ENCODE measurements around the gene SESN1. TPM values are rescaled to one million over a fixed set of nuclear protein-coding genes. Genes with fewer than 3 reads are reported as not detected.
A peak's percentile ranks its signal among the peaks of the same experiment; 100 is the strongest.
"Not testable (repeated sequence)": the region's sequence is repeated elsewhere in the genome, so short reads cannot be mapped to it uniquely, and the experiment has no call there.

Gene SESN1
- total RNA-seq = 10 to 100 TPM; 50.7 to 80.9 (median 61.8) TPM

DNA sequence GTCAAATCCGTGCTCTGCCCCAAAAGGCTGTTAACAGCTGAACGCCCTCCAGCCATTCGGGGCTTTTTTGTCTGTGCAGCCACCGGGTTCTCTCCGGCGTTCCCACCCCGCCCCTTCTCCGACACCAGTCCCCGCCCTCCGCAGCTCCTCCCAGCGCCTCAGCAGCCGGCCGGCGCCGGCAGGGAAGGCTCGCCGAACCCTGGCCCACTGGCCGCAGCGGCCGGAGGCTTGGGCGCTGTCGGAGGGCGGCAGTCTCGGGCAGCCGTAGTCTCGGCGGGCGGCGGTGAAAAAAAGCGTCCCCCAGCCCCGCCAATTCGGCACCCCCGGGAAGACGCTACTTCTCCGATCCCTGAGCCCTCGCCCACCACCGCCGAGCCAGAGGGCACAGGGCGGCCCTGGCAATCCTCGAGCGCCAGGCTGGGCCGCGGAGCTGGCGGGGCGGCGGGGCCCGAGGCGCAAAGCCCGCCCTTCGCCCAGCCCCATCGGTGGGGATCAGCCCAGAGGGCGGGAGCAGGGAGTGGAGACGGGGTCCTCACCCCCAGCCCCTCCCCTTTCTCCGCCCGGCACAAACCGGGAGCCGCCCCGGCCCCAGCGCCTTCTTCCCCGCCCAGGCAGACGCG, at the start of gene SESN1:
Gene SESN1, minus strand, starts transcription at position 431 of the 620 bp plus-strand sequence. CDS start 773 bp downstream, outside the sequence.
- peak; percentile 96 for DNase-seq (ENCODE audit: extremely low spot score)
- Histone ChIP-seq H3K9me3 (no peaks in the 10 kb centered on the region), H3K4me3 (peak within 1 kb of the TSS; percentile 75 to 86 (median 80)), H3K4me1 (peaks cover 25 to 44% (median 40%) of the 10 kb centered on the region in 4 donors), H3K27me3 (no peaks in the 10 kb centered on the region), H3K36me3 (no peaks in the 10 kb centered on the region), H3K27ac (replicated peaks in 1 of 4) (peak within 1 kb of the TSS; percentile 98 to 99 (median 98))
- WGBS = 0% methylated on average over 5 of the region's 62 CpGs
- TF ChIP-seq CTCF (IDR thresholded peaks at IDR 0.05) (no peak), POLR2AphosphoS5 (IDR thresholded peaks at IDR 0.05) (peak; percentile 89 to 96), EP300 (IDR thresholded peaks at IDR 0.05) (no peak), POLR2A (IDR thresholded peaks at IDR 0.05; ENCODE audit: low read depth) (peak; percentile 79)
- intact Hi-C loops (cut with DNase I) = loop anchor here (10.0 kb wide), 1 partner anchor 290 kb away; the partner anchor contains the start of gene CD164

- Histone ChIP-seq H3K36me3 (peaks cover 0 to 24% (median 7%) of the 10 kb centered on the region in 4 donors), H3K9me3 (no peaks in the 10 kb centered on the region), H3K4me3 (no peak overlapping the region), H3K27me3 (no peaks in the 10 kb centered on the region), H3K27ac (replicated peaks in 1 of 4) (no peak overlapping the region), H3K4me1 (no peaks in the 10 kb centered on the region)
- no peak for DNase-seq (ENCODE audit: extremely low spot score)
- TF ChIP-seq CTCF (IDR thresholded peaks at IDR 0.05) = no peak
- no peak for TF ChIP-seq POLR2AphosphoS5 (IDR thresholded peaks at IDR 0.05)
- intact Hi-C loops (cut with DNase I) = no loop called here
These were observed 48.5 kb upstream of the SESN1 start for GRCh38 chr6:109143191-109143590.

GRCh38 chr6:109142067-109142466, 47.4 kb upstream of the SESN1 start:
- H3K4me1 ChIP-seq; H3K27ac ChIP-seq (replicated peaks in 1 of 4); intact Hi-C loops (cut with DNase I); H3K9me3 ChIP-seq; H3K4me3 ChIP-seq; DNase-seq (ENCODE audit: extremely low spot score); H3K27me3 ChIP-seq: not testable (repeated sequence)
- H3K36me3 ChIP-seq = peaks cover 0 to 18% (median 7%) of the 10 kb centered on the region in 4 donors

DNA sequence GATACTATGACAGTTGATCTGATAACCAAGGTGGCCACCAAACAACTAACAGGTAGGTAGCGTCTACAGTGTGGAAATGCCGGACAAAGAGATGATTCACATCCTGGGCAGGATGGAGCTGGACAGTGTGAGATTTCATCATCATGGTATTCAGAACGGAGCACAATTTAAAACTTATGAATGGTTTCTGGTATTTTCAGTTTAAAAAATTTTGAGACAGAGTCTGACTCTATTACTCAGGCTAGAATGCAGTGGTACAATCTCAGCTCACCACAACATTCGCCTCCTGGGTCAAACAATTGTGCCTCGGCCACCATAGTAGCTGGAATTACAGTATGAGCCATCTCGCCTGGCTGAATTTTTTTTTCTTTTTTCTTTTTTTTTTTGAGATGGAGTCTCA, 44.5 kb upstream of the SESN1 start:
- H3K4me3 ChIP-seq = no peak overlapping the region
- no peak for DNase-seq (ENCODE audit: extremely low spot score)
- intact Hi-C loops (cut with DNase I) = no loop called here
- H3K9me3 ChIP-seq = no peaks in the 10 kb centered on the region
- H3K27me3 ChIP-seq = no peaks in the 10 kb centered on the region
- no peaks in the 10 kb centered on the region for H3K4me1 ChIP-seq
- H3K27ac ChIP-seq (replicated peaks in 1 of 4) = no peak overlapping the region
- WGBS = 80% methylated on average over 6 of the region's 6 CpGs
- no peak for TF ChIP-seq CTCF (IDR thresholded peaks at IDR 0.05)
- TF ChIP-seq POLR2AphosphoS5 (IDR thresholded peaks at IDR 0.05) = no peak
- no peak for TF ChIP-seq POLR2A (IDR thresholded peaks at IDR 0.05; ENCODE audit: low read depth)
- no peak for TF ChIP-seq EP300 (IDR thresholded peaks at IDR 0.05)
- H3K36me3 ChIP-seq = peaks cover 0 to 18% (median 7%) of the 10 kb centered on the region in 4 donors

DNA sequence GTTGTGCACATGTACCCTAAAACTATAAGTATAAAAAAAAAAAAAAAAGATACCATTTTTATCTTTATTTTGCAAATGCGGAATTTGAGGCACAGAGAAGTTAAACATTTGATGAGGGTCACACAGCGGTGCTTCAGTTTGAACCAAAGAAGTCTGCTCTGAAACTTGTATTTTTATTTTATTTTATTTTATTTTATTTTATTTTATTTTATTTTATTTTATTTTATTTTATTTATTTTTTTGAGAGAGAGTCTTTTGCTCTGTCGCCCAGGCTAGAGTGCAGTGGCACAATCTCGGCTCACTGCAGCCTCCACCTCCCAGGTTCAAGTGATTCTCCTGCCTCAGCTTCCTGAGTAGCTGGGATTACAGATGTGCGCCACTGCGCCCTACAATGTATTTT, 41.9 kb upstream of the SESN1 start:
- 97% methylated on average over 6 of the region's 6 CpGs for WGBS
- intact Hi-C loops (cut with DNase I) = not testable (repeated sequence)

DNA sequence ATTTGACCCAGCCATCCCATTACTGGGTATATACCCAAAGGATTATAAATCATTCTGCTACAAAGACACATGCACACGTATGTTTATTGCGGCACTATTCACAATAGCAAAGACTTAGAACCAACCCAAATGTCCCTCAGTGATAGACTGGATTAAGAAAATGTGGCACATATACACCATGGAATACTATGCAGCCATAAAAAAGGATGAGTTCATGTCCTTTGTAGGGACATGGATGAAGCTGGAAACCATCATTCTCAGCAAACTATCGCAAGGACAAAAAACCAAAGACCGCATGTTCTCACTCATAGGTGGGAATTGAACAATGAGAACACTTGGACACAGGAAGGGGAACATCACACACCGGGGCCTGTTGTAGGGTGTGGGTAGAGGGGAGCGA, 41.4 kb upstream of the SESN1 start:
- H3K36me3 ChIP-seq; H3K4me3 ChIP-seq; H3K9me3 ChIP-seq; H3K27me3 ChIP-seq; DNase-seq (ENCODE audit: extremely low spot score); H3K4me1 ChIP-seq; intact Hi-C loops (cut with DNase I); H3K27ac ChIP-seq (replicated peaks in 1 of 4): not testable (repeated sequence)
- 97% methylated on average over 6 of the region's 6 CpGs for WGBS

More for the DNA sequence above, 41.9 kb upstream of the SESN1 start:
- H3K36me3 ChIP-seq = peaks cover 0 to 11% (median 7%) of the 10 kb centered on the region in 4 donors
- H3K27ac ChIP-seq (replicated peaks in 1 of 4); H3K4me1 ChIP-seq; H3K4me3 ChIP-seq; H3K27me3 ChIP-seq; DNase-seq (ENCODE audit: extremely low spot score); H3K9me3 ChIP-seq: not testable (repeated sequence)

DNA sequence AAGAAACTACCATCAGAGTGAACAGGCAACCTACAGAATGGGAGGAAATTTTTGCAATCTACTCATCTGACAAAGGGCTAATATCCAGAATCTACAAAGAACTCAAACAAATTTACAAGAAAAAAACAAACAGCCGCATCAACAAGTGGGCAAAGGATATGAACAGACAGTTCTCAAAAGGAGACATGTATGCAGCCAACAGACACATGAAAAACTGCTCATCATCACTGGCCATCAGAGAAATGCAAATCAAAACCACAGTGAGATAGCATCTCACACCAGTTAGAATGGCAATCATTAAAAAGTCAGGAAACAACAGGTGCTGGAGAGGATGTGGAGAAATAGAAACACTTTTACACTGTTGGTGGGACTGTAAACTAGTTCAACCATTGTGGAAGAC, 41.0 kb upstream of the SESN1 start:
- H3K27ac ChIP-seq (replicated peaks in 1 of 4); H3K4me1 ChIP-seq; H3K27me3 ChIP-seq; intact Hi-C loops (cut with DNase I); DNase-seq (ENCODE audit: extremely low spot score); H3K4me3 ChIP-seq; H3K36me3 ChIP-seq; H3K9me3 ChIP-seq: not testable (repeated sequence)
- 100% methylated on average over 1 of the region's 1 CpG for WGBS

All from esophagus muscularis mucosa (tissue), 4 donors.